GM21423 (cell line): ENCODE measurements around the gene UMODL1.

Source experiments
- ATAC-seq: cut with Tn5 transposase; IDR thresholded peaks from one replicate; pipeline ENCODE4 v1.9.1; 2021; ENCODE audit warnings: mild to moderate bottlenecking, moderate library complexity; ENCODE audit not compliant: unreplicated experiment

UMODL1 gene

GRCh38 chr21:42124826-42125570, 53.9 kb downstream of the UMODL1 start:
- no peak for ATAC-seq

GRCh38 chr21:42125571-42126544, 54.7 kb downstream of the UMODL1 start:
- no peak for ATAC-seq

GRCh38 chr21:42127164-42128150, 56.3 kb downstream of the UMODL1 start:
- ATAC-seq, result no peak

- ATAC-seq, result no peak
These were observed 58.5 kb downstream of the UMODL1 start for GRCh38 chr21:42129300-42130266.

- ATAC-seq, result no peak
These were observed 59.3 kb downstream of the UMODL1 start for GRCh38 chr21:42130441-42130840.

GRCh38 chr21:42132183-42132582, 61.1 kb downstream of the UMODL1 start:
- ATAC-seq, result no peak

GRCh38 chr21:42133131-42133530, 62.0 kb downstream of the UMODL1 start:
- no peak for ATAC-seq

GRCh38 chr21:42135386-42136052, 64.4 kb downstream of the UMODL1 start:
- ATAC-seq, result no peak

GRCh38 chr21:42137191-42137904, 66.2 kb downstream of the UMODL1 start:
- ATAC-seq, result no peak

GRCh38 chr21:42140196-42140934, 69.2 kb downstream of the UMODL1 start:
- ATAC-seq, result no peak

GRCh38 chr21:42141643-42142042, 70.5 kb downstream of the UMODL1 start:
- no peak for ATAC-seq

GRCh38 chr21:42142141-42142540, 71.0 kb downstream of the UMODL1 start:
- ATAC-seq, result no peak

- ATAC-seq, result no peak
These were observed 71.5 kb downstream of the UMODL1 start for GRCh38 chr21:42142627-42143026.

GRCh38 chr21:42143111-42143510, 72.0 kb downstream of the UMODL1 start:
- ATAC-seq, result no peak

GRCh38 chr21:42144221-42144620, 73.1 kb downstream of the UMODL1 start:
- ATAC-seq, result no peak

- no peak for ATAC-seq
These were observed 73.8 kb downstream of the UMODL1 start for GRCh38 chr21:42144679-42145568.
